GM21528 (cell line): ENCODE results near the gene CRYGS.
A peak's percentile ranks its signal among the peaks of the same experiment; 100 is the strongest.
"Not testable (repeated sequence)": the region's sequence is repeated elsewhere in the genome, so short reads cannot be mapped to it uniquely, and the experiment has no call there.

Source experiments
- ATAC-seq: cut with Tn5 transposase; IDR thresholded peaks from one replicate; pipeline ENCODE4 v1.9.1; 2021; ENCODE audit warnings: mild to moderate bottlenecking, moderate library complexity; ENCODE audit not compliant: unreplicated experiment, low FRiP score

CRYGS gene

DNA sequence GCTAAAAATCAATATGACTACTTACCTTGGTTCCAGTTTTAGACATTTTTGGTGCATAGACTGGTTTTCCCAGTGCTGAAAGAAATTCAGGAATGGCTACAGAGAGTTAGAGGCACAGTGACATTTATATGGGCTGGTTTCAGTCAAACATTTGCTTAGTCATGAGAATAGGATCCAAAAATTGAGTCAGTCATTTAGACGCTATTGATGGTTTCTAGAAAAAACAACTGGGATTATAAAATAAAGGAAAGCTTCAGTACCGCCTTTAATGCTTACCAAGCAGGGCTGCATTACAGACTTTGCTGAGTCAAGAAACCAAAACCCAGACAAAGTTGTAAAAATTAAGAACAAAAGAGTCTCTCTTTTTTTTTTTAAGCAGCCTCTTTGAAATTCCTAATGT is at the start of gene CRYGS:
Gene CRYGS (minus strand): TSS at position 100 of the 400 bp plus-strand sequence. CDS start 54 bp downstream, at position 46.
- ATAC-seq, result no peak

DNA sequence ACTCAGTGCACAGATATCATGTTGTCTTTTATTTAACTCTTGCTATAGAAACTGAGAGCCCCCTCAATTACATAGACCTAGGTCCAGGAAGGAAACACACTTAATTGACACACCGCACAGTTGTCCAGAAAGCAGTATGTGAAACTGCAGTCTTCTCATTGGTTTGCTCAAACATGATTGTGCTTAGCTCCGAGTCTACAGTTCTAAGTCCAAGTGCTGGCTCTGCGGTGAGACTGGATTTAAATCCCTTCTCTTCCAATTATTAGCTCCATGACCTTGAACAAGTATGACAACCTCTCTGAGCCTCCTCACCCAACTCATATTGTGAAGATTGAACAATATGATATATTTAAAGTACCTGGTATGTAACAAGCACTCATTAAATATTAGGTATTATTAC is 49.7 kb upstream of the CRYGS start:
- no peak for ATAC-seq

DNA sequence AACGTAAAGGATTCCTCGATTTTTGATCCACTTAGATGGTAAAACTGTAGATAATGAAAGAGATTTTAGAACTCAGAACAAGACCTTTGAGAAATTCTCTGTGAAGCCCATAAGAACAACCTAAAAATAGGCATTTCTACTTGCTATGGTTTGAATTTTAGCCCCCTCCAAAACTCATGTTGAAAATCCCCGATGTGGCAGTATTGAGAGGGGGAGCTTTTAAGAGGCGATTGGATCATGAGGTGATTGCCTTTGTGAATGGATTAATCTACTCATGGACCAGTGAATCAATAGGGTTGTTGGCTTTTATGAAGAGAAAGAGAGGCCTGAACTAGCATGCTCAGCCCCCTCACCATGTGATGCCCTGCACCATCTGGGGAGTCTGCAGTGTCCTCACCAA is 48.5 kb upstream of the CRYGS start:
- ATAC-seq, result no peak

DNA sequence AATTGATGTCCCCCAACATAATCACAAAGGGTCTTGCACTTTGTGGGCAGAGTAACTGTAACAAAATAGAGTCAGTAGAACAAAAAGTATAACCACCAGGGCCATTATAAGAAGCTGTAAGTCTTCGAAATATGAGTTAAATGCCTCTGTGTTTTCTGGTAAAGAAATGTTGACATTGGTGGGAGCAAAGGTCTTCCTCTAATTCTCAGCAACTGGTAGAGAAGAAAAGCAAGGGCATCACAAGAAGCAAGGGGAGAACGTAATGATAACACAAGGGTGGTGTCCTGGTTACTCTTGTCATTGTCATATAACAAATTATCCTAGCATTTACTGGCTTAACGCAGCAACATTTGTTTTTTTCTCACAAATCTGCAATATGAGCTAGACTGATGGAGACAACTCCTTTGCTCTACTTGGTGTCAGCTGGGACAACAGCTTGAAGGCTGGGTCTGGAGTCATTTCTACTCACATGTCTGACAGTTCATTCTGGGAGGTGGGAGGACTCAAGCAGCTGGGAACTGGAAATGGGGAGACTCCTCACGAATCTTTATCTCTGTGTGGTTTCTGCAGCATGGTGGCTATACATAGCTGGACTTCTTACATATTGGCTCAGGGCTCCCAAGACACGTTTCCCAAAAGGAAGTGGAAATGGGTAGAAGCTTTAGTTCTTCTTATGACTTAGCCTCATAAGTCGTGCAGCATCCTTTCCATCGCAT is 46.6 kb upstream of the CRYGS start:
- ATAC-seq, result no peak

DNA sequence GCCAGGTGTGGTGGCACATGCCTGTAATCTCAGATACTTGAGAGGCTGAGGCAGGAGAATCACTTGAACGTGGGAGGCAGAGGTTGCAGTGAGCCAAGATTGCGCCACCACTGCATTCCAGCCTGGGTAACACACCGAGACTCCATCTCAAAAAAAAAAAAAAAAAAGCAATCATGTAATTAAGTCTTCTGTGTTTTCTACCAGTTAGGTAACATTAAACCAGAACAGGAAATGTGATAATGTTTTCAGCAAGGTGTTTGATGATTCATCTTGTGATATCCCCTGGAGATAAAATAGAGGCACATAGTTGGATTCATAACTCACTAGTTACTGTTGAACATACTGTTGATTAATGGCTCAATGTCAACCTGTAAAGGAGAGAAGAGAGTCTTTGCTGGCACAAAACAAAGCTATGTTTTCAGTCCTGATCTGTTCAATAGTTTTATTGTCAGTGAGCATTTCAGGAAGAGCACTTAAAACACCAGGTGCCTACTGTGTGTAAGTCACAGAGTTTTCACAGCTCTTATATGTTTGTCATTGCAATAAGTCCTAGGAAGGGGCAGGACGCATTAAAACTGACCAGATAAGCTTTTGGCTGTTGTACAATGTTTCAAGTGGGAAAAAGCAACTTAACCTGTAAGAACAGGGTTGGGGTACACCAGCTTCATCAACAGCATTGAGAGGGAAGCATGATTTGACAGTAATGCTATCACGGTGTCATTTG is 45.8 kb upstream of the CRYGS start:
- ATAC-seq, result no peak

DNA sequence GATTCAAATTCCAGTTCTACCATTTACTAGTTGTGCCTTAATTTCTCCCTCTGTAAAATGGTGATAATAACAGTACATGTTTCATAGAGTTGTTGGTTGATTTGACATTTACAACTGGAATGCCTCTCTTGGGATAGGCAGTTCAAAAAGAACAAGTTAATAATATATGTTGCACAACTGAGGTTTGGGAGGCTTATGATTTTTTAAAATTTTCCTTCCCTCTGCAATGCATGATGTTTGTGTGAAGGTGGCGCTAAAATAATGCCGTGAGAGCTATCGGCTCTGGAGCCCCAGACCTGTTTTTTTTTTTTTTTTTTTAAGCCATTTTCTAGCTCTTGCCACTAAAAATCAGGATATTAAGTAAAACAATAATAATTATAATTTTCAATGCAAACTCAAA is 44.9 kb upstream of the CRYGS start:
- ATAC-seq, result no peak

DNA sequence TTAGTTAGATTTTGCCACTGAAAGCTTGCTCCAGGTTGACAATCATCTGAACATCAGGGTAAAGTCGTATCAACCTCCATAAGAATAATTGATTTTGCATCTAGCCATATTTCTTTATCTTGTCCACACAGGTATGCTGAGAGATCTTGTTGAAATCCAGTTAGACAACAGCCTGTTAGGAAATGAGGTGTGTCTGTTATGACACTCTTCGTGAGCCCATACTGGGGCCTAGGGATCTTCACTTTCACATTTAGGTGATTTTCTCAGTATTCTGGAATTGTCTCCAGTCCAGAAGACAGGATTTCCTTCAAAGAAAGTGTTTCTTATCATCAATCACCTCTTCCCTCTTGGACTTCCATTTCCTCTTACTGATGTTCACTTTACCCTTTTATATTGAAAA is 44.5 kb upstream of the CRYGS start:
- no peak for ATAC-seq

DNA sequence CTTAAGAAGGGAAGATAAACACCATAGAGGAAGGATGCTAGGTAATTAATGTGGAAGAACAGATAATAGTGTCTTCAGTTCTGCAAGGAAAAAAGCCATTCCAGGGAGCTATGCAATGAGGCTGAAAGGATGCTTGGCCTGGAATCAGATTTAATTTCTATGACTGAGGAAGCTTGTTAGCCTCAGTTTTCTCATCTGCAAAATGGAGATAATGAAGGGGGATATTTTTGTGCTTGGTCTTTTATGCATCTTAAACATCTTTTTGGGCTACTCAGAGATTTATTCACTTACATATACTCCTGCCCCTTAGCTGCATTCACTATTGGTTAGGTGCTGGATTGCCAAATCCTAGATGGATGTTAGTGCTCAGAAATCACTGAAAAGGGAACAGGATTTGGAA is 43.0 kb upstream of the CRYGS start:
- ATAC-seq, result no peak

DNA sequence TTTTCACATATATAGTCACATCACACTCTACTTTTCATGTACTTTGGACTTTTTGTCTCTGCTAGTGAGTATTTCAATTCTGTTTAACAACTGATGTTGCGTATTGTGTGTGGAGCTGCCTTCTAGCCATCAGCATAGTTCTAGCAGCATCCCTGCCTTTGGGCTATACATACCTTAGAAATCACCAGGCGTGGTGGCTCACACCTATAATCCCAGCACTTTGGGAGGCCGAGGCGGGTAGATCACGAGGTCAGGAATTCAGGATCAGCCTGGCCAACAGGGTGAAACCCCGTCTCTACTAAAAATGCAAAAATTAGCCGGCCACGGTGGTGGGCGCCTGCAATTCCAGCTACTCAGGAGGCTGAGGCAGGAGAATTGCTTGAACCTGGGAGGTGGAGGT is 42.1 kb upstream of the CRYGS start:
- ATAC-seq, result not testable (repeated sequence)

DNA sequence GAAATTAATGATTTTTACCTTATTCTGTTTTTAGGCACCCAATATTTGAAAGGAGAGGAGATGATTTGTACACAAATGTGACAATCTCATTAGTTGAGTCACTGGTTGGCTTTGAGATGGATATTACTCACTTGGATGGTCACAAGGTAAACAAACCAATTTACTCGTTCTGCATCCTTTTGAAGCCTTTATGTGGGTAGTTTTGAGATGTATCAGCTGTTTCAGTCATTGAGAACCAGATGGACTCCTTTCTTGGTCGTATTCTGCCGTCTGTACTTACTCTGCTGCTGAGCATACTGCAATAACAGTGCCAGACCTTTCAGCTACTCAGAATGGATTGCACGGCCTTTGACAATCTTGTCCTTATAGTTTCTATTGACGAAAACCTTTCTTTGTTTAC is 39.7 kb upstream of the CRYGS start:
- ATAC-seq, result no peak

DNA sequence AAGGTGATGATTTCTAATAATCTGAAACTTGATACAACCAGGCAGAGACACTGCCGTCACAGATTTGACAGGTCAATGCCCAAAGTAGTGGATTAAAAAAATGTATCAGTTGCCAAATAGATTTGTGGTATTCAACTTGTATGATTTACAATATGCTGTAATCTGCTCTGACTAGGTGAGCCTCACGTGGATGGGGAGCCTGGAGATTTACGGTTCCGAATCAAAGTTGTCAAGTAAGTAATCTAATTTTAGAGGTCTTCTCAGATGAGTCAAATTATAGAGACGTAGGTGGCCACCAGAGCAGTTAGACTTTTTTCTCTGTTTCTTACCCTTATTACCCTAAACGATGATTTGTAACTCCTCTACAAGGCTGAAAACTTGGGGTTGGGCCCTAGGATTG is 38.4 kb upstream of the CRYGS start:
- ATAC-seq, result no peak

DNA sequence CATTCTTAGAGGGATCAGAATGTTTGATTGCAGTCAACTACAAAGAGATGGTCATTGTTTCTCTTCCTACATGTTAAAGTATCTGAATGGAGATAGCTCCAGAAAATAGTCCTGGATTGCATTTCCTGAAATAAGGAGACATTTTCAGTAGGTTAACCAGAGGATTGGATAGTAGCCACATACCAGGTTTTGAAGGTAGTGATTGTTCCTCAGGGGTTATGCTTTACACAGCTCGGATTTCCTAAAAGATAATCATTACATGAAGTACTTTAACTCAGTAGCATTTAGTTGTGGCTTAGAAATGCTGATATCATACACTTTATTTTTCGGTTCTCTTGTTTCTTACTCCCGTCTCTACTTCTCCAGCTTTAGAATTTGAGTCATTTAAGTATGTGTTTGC is 36.6 kb upstream of the CRYGS start:
- ATAC-seq, result no peak

DNA sequence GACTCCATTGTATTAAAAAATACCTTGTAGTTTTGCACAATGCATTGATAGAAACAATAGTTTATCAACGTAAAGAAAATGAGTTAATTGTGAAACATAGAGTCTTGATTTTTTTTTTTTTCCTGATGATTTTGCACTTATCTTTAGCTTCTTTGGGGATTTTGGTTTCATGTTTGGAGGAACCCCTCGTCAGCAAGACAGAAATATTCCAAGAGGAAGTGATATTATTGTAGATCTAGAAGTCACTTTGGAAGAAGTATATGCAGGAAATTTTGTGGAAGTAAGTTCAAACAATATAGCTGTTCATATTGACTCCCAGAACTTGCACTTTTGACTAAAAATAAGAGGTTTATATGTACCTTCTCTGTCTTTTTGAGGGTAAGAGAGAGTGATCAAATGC is 33.3 kb upstream of the CRYGS start:
- no peak for ATAC-seq

DNA sequence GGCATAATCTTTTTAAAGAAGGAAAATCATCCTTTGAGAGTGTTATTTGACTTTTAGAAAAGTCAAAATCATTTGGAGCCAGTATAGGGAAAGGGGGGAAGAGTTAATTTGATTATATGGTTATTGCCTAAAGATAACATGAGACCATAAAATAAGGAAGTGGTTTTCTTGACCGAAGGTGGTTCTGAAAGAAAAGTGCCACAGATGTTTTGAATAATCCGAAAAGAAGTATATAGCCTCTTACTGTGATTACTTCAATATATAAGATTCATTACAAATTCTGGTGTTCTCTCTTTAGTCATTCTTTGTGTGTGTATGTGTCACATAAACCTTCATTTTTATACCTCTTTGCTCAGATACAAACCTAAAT is 27.4 kb upstream of the CRYGS start:
- ATAC-seq, result no peak

DNA sequence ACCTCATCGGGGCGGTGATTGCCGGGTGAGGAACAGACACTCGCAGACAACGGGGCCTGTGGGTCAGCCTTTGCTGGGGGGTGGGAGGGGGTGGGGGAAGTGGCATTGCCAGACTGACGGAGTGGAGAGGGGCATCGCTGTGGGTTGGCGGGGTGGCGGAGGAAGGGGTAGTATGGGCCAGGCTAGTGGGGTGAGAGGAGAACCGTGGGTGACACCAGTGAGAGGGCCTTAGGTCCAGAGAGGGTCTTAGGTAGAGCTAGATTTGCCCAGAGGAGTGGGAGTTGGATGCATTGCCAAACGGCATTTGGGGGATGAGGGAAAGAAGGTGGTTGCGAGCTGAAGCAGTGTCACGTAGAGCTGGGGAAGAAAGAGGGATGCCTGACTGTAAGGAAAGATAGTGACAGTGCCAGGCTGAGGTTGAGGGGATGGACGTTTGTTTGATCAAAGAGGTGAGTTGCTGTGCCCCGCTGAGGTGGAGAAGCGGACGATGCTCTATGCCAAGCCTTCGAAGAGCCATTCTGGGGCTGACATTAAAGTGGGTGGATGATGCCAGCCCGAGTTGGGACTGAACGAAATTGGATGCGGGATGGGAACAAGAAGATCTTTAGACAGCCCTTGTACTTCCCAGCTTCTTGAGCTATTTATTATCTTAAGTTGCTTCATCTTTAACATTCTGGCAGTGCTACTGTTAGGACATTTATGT is 26.9 kb upstream of the CRYGS start:
- ATAC-seq, result no peak

DNA sequence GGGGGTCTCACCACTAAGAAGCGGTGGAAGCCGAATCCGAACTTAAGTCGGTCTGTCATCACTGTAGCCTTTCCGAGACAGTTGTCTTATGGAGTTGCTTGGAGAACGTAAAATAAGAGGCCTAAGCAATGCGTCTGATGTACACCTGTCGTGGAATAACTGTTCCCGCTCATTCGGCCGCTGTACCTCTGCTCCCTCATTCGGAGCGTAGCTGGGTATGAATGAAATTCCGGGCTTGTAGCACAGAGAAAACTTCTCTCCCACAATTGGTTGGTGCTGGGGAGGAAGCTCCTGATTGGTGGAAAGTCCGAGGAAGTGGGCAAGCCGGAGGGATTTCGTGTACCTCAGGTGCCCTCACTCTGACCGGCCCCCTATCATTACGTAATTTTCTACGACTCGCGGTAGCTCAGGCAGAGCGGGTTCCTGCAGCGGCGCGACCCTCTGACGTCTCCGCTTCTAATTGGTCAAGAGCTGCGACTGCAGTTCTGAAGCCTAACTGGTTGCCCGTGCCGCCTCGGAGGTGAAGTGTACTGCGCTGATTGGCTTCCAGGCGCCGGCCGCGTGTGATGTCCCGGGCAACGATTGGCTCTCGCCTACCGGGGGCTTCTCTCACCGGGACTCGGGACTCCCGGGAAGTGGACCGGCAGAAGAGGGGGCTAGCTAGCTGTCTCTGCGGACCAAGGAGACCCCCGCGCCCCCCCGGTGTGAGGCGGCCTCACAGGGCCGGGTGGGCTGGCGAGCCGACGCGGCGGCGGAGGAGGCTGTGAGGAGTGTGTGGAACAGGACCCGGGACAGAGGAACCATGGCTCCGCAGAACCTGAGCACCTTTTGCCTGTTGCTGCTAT is 26.1 kb upstream of the CRYGS start, which contains the start of gene DNAJB11:
Gene DNAJB11 (plus strand): TSS at position 625 of the 845 bp plus-strand sequence. CDS start 178 bp downstream, at position 803.
- peak; percentile 85 for ATAC-seq

DNA sequence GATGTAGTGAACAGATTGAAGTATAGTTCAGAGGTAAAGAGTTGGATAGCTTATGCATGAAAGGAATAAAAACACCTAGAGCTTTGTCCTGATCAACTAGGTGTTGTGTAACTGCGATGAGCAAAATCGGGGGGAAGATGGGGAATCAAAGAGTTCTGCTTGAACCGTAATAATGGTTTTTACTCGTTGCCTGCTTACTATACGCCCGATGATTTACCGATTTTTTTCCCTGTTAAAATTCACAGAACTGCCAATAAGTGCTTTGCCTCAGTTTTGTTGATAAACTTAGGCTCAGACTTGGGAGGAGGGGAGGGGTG is 25.6 kb upstream of the CRYGS start:
- no peak for ATAC-seq

DNA sequence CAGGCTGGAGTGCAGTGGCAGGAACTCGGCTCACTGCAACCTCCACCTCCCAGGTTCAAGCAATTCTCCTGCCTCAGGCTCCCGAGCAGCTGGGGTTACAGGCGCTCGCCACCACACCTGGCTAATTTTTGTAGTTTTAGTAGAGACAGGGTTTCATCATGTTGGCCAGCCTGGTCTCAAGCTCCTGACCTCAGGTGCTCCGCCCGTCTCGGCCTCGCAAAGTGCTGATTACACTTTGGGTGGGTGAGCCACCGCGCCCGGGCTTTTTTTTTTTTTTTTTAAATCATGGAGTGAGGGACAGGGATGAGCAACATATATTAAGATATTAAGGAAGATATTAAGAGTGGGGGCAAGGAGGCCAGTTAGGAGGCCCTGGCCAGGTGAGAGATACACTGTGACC is 25.2 kb upstream of the CRYGS start:
- not testable (repeated sequence) for ATAC-seq

DNA sequence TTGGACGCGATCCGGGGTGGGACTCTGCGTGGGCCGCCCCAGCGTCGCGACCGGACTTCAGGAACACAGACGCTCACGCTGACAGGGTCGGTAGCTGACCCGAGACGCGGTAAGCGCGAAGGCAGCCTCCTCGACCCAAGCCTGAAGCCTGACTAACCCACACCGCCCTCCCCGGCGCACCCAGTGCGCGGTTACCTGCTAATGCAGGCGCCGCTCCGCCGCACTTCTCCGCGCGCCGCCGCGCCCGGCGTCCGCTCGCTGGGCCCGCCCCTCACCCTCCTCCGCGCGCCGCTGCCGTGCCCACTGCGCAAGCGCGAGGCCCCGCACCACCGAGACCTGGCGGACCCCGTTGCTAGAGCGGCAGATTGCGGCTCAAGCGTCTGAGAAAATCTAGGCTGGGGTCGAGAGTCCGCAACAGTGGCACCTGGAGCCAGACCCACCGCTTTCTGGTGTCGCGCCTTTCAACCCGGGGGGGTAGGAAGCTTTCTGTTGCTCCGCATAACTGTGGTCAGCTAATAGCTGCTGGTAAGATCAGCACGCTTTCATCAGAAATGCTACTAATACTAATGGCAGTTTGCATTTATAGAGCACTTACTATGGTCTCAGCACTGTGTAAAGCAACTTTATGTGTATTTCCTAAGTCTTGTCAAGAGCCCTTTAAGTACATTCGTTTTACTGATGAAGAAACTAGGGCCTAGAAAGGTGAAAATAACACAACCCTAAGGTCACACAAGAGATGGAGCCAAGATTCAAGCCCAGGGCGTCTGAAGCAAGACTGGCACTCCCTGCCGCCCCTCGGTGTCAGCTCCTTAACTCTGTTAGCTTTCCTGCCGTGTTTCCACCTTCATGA is 23.1 kb upstream of the CRYGS start, which contains the start of gene TBCCD1:
Gene TBCCD1 (minus strand): TSS at position 268 of the 850 bp plus-strand sequence. CDS start 3,010 bp downstream, outside the sequence.
- peak; percentile 47 for ATAC-seq

DNA sequence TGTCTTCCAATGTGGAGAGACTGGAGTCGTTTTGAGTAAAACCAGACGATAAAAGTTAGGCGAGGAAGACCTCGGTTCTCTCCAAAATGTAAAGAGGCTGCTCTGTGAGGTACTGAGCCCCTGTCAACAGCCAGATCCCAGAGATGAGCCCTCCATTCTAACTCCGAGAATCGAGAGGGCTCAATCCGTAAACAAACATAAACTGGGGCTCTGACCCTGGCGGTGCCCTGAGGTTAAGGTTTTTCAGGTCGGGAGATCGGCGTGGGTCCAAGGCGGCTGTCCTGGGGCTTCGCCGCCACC is 22.5 kb upstream of the CRYGS start:
- no peak for ATAC-seq
